ENCODE results near the gene CNNM4. TPM values are rescaled to one million over a fixed set of nuclear protein-coding genes. Genes with fewer than 3 reads are reported as not detected.

CNNM4 gene
- total RNA-seq (10 to 100 TPM; 19.1 to 59.7 (median 34.8) TPM), polyA plus RNA-seq (10 to 100 TPM in 1 of 2 donors, 1 to 10 TPM in 1; 4.3 to 10.1 TPM)
- long read RNA-seq, donor 1, partial matches to known transcripts, result 13 of 17 reads
- long read RNA-seq, donor 1, other reads (novel, unspliced or antisense), result 4 of 17 reads
- long read RNA-seq, donor 2, partial matches to known transcripts, result 0 of 17 reads
- long read RNA-seq, donor 2, other reads (novel, unspliced or antisense), result 17 of 17 reads
- long read RNA-seq, donor 3, full-length matches to known transcripts, result 1 of 41 reads
- long read RNA-seq, donor 3, partial matches to known transcripts, result 23 of 41 reads
- long read RNA-seq, donor 3, other reads (novel, unspliced or antisense), result 17 of 41 reads

DNA sequence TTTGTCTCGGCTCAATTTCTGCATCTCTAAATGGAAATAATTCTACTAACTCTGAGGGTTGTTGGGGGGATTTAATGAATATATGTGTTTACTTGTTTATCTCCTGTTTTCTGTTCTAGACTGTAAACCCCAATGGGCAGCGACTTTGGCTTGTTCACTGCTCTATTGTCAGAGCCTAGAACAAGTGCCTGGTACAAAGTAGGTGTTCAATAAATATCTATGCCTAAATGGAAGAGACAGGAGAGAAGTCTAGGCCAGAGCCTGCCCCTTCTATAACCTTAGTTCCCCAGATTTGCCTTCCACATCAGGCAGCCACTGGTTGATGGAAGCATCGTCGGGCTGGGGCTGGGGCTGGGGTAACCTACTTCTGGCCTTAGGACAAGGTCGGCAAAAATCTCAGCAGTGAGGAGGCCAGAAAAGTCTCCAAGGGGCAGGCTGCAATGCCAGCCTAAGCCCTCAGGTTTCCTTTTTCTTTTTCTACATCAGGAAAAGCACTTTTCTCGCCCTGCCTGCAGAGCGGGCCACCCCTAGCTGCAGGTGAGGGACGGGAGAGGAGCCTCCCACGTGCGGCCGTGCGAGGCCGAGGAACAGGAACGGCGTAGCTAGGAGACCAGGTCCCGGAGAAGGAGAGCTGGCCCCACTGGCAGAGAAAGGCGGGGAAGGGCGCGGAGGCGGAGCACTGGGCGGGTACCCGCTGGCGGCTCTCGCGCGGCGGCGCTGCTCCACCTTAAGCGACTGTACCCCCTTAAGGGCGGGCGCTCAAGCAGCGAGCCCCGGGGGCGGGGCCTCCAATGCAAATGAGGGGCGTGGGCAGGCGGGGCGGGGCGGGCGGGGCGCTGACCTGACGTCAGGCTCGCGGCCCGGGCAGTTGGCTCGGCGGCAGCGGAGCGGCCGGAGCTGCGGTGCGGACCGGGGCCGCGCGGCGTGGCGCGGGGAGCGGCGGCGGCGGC is at the start of gene CNNM4:
TSS of gene CNNM4 (plus strand) at position 867 of the 950 bp plus-strand sequence. CDS start 98 bp downstream, outside the sequence.
- H3K36me3 ChIP-seq, result no peaks in the 10 kb centered on the region
- peak within 1 kb of the TSS; percentile 31 to 85 (median 80) for H3K27ac ChIP-seq
- DNase-seq, result peak; percentile 92 to 95
- TF ChIP-seq, protein P1, sequence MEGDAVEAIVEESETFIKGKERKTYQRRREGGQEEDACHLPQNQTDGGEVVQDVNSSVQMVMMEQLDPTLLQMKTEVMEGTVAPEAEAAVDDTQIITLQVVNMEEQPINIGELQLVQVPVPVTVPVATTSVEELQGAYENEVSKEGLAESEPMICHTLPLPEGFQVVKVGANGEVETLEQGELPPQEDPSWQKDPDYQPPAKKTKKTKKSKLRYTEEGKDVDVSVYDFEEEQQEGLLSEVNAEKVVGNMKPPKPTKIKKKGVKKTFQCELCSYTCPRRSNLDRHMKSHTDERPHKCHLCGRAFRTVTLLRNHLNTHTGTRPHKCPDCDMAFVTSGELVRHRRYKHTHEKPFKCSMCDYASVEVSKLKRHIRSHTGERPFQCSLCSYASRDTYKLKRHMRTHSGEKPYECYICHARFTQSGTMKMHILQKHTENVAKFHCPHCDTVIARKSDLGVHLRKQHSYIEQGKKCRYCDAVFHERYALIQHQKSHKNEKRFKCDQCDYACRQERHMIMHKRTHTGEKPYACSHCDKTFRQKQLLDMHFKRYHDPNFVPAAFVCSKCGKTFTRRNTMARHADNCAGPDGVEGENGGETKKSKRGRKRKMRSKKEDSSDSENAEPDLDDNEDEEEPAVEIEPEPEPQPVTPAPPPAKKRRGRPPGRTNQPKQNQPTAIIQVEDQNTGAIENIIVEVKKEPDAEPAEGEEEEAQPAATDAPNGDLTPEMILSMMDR (IDR thresholded peaks at IDR 0.05), result peak in 1 of 9 donors; percentile 14
- peak; percentile 93 to 96 (median 96) for ATAC-seq
- H3K27me3 ChIP-seq, result no peaks in the 10 kb centered on the region
- peaks cover 8 to 46% (median 42%) of the 10 kb centered on the region in 9 donors for H3K4me1 ChIP-seq
- intact Hi-C loops (cut with DNase I), result loop anchor here in 6 of 10 donors (1.0 to 10.0 kb wide), 7 partner anchors 20 to 216 kb away; partner anchors contain the start of genes KANSL3 (in 5 of the 6), LMAN2L (in 2 of the 6) and CNNM3 (in 1 of the 6)
- H3K9me3 ChIP-seq, result no peaks in the 10 kb centered on the region
- 4 to 6% methylated on average over 60 to 62 of the region's 62 CpGs for WGBS, 2 donors
- peak within 1 kb of the TSS; percentile 57 to 88 (median 68) for H3K4me3 ChIP-seq

- DNase-seq (no peak), ATAC-seq (peak in 1 of 8 donors; percentile 48)
- WGBS, 2 donors, result 81 to 87% methylated on average over 3 of the region's 3 CpGs
- H3K4me1 ChIP-seq, result no peaks in the 10 kb centered on the region
- no peaks in the 10 kb centered on the region for H3K27me3 ChIP-seq
- H3K9me3 ChIP-seq, result no peaks in the 10 kb centered on the region
- H3K36me3 ChIP-seq, result peaks cover 0 to 99% (median 47%) of the 10 kb centered on the region in 9 donors
- H3K27ac ChIP-seq, result no peak overlapping the region
- TF ChIP-seq, protein P1 (IDR thresholded peaks at IDR 0.05), result no peak
- intact Hi-C loops (cut with DNase I), result no loop called here
- H3K4me3 ChIP-seq, result no peak overlapping the region
Observed at GRCh38 chr2:96710985-96711384, 49.7 kb upstream of the CNNM4 start.

DNA sequence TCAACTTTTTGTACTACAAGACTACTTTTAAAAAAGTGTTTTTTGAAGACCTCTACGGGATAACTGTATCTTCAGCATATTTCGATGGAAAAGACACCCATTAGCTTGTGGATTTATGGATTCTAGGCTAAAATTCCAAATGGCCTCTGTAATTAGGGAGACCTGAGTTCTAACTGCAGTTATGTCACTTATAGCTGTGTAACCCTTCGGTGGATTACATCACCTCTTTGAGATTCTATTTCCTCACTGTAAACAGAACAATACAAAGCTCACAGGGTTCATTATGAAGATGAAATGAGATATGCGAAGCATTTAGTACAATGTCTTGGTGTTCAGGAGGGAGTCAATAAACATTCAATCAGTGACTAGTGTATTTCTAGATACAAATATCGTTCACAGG is 45.0 kb upstream of the CNNM4 start:
- no peaks in the 10 kb centered on the region for H3K9me3 ChIP-seq
- no peak overlapping the region for H3K4me3 ChIP-seq
- no peaks in the 10 kb centered on the region for H3K4me1 ChIP-seq
- peaks cover 0 to 97% (median 19%) of the 10 kb centered on the region in 9 donors for H3K36me3 ChIP-seq
- ATAC-seq (no peak), DNase-seq (no peak)
- intact Hi-C loops (cut with DNase I), result no loop called here
- H3K27me3 ChIP-seq, result no peaks in the 10 kb centered on the region
- no peak overlapping the region for H3K27ac ChIP-seq
- WGBS, 2 donors, result 88% methylated on average over 5 of the region's 5 CpGs
- TF ChIP-seq, protein P1 (IDR thresholded peaks at IDR 0.05), result no peak

DNA sequence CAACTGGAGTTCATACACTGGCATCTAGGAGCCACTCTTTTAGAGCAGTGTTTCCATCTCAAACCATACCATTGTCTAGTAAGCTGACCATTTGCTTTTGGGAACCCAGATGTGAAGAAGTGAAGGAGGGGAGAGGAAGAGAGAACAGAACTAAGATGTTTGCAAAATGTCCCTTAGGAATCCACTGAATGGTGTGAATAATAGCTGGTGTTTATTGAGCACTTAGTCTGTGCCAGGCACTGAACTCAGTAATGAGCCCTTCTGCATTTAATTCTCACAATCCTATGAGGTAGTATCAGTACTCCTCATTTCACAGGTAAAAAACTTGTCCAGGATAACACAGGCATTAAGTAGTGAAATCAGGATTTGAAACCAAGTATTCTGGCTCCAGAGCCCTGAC is 44.3 kb upstream of the CNNM4 start:
- intact Hi-C loops (cut with DNase I), result no loop called here
- Histone ChIP-seq H3K27ac (no peak overlapping the region), H3K4me1 (no peaks in the 10 kb centered on the region), H3K36me3 (peaks cover 0 to 93% (median 12%) of the 10 kb centered on the region in 9 donors), H3K27me3 (no peaks in the 10 kb centered on the region), H3K4me3 (no peak overlapping the region), H3K9me3 (no peaks in the 10 kb centered on the region)
- ATAC-seq (no peak), DNase-seq (no peak)
- TF ChIP-seq, protein P1 (IDR thresholded peaks at IDR 0.05), result no peak

All from heart right ventricle (tissue), 16 donors.